ENCODE results near the gene BPIFB4. TPM values are rescaled to one million over a fixed set of nuclear protein-coding genes. Genes with fewer than 3 reads are reported as not detected.

BPIFB4 gene
- not detected in 2 replicates for total RNA-seq

DNA sequence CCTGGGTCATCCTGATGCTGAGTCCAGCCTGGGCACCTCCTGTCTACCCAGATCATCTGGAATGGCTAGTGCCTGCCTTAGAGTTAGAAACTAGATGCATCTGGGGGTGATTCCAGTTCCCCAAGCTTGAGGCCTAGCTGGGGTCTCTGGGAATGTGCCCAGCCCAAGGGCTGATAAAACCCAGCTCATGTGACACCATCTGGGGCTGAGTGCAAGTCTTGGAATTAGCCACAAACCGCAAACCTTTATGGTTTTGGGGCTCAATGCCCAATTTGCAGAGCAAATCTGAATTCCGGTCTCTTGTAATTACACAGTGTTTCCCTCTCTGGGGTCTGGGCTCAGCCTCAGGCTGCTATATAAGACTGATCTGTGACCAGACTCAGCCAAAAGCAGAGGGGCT lies at the start of gene BPIFB4:
Gene BPIFB4 (plus strand): TSS at position 385 of the 400 bp plus-strand sequence. CDS start 1,884 bp downstream, outside the sequence.

DNA sequence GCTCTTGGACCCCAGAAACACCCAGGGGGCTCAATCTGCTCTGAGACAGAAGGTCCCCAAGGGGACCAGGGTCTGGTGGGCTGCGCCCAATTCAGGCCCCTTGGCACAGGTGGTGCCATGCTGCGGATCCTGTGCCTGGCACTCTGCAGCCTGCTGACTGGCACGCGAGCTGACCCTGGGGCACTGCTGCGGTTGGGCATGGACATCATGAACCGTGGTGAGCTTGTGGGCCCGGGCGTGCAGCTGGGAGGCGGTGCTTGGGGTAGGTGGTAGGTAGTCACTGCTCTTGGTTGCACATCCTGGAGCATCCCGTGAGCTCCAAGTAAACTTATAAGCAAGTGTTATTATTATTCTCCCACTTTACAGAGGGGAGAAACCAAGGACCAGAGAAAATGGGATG lies 47.9 kb upstream of the BPIFB4 start, which contains the start of gene BPIFB6:
Gene BPIFB6 (plus strand): TSS at position 118 of the 400 bp plus-strand sequence. CDS start 0 bp downstream, at position 118.

GRCh38 chr20:33053291-33054106 lies 25.9 kb upstream of the BPIFB4 start, which contains the start of gene BPIFB3:
Gene BPIFB3 (plus strand): TSS chr20:33053903. CDS start chr20:33055436, 1,533 bp downstream.

Other genes with a start within 250 kb of the BPIFB4 start
- not detected in 2 replicates for gene EFCAB8, start 220.7 kb upstream of the BPIFB4 start, total RNA-seq
- gene SUN5, start 75.2 kb upstream of the BPIFB4 start, total RNA-seq, result not detected in 2 replicates
- gene BPIFB2, start 71.9 kb upstream of the BPIFB4 start, total RNA-seq, result not detected in 2 replicates
- gene BPIFB6, start 48.0 kb upstream of the BPIFB4 start, total RNA-seq, result not detected in 2 replicates
- gene BPIFB3, start 25.7 kb upstream of the BPIFB4 start, total RNA-seq, result not detected in 2 replicates
- not detected in 2 replicates for gene BPIFA2, start 88.5 kb downstream of the BPIFB4 start, total RNA-seq
- gene BPIFA3, start 137.7 kb downstream of the BPIFB4 start, total RNA-seq, result not detected in 2 replicates
- not detected in 2 replicates for gene BPIFA1, start 156.4 kb downstream of the BPIFB4 start, total RNA-seq
- not detected in 2 replicates for gene BPIFB1, start 203.6 kb downstream of the BPIFB4 start, total RNA-seq